CD4-positive, alpha-beta T cell treated with Interleukin-6 for 4 hours (primary cell): ENCODE measurements around the gene CTDSPL.

Experiments
- DNase-seq: peaks from one replicate; pipeline ENCODE4 v3.0.0-alpha.2; 2020; ENCODE audit warnings: mixed read lengths

CTDSPL gene

DNA sequence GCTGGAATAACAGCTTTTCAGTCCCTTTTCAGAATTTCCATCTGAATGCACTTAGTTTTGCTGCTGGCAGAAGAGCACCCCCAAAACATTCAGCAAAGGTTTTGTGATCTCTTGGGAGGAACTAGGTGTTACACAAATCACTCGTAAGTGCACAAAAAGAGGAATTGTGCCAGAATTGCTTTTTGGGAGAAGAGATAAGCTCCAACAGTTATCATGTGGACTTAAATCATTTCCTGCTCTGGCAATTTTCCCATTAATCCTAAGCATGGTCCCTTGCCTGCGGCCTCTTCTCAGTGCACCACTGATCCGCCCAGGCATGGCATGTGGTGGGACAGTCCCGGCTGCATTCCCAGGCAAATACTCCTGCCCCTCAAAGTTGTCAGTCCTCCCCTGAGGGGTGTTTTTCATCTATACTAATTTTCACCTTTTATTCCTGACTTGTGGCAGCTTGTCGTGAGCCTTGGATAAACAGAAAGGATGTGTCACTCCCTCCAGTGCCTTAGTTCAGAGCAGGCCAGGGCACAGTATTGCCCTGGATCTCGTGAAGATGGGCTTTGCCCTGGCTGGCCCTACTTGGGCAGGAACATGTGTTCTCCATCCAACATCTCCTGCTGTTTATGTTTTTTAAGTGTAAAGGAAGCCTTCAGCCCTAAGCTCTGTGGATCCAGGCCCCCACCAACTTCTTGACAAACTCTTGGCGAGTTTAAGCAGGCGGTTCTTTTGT, 84.3 kb downstream of the CTDSPL start:
- DNase-seq, result no peak

DNA sequence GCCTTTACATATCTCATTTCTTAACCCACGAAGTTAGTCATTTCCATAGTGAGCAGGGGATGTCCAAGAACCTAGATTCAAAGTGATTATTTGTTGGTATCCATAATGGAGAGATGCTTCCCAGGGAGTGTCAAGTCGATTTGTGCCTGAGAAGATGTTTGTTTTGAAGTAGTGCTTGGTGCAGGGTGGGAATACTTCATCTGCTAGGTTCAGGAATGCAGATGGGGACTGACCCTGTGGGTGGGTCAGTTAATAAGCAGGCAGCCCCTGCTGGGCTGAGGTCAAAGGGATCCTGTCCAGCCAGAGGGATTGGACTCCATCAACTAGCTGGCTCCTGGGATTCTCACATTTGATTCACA, 84.8 kb downstream of the CTDSPL start:
- DNase-seq, result no peak

DNA sequence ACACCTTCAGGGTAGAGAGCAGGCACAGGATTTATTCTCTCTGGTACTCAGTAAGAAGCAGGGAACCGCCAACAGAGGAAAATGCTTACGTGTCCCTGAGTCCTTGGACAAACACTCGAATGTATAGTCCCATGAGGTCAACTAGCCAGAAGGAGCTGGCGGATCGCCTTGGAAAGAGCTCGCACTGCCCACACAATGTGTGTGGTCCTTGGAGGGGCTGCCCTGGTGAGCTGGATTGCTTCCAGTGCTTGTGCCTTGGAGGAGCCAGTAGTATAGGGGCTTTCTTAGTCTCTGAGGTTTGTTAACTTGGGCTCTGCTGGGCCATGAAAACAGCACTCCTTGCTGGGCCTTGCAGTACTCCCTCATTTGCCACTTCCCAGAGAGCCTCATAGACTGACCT, 88.2 kb downstream of the CTDSPL start:
- no peak for DNase-seq

DNA sequence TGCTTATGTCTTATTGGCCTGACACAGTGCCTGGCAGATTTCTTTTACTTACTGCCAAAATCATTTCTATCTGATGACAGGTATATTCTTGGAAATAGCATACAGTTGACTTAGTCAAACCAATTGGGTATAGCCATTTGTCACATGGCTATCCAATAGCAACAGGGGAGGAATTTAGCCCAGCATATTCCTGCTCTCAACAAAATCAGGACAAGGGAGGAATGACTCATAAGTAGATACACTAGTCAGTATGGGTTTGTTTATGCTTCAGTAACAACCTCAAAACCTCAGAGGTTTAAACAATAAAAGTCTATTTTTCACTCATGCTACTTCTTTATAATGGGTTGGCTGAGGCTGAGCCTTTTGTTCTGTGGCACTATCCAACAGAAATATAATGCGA, 90.9 kb downstream of the CTDSPL start:
- no peak for DNase-seq

DNA sequence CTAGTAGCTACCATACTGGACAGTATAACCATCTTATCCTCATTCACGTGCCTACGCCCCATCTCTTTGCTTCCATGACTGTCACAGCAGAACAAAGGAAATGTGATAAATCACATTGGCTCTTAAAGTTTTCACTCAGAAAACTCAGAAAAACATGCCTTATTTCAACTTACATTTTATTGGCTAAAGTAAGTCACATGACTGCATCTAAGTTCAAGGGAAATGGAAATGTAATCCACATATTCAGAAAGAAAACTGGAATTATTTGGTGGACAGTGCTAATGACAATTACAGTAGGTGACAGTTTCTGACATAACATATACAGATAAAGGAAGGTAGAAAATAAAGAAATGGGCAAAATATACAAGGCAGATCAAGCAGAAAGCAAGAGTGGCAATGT, 91.5 kb downstream of the CTDSPL start:
- no peak for DNase-seq

DNA sequence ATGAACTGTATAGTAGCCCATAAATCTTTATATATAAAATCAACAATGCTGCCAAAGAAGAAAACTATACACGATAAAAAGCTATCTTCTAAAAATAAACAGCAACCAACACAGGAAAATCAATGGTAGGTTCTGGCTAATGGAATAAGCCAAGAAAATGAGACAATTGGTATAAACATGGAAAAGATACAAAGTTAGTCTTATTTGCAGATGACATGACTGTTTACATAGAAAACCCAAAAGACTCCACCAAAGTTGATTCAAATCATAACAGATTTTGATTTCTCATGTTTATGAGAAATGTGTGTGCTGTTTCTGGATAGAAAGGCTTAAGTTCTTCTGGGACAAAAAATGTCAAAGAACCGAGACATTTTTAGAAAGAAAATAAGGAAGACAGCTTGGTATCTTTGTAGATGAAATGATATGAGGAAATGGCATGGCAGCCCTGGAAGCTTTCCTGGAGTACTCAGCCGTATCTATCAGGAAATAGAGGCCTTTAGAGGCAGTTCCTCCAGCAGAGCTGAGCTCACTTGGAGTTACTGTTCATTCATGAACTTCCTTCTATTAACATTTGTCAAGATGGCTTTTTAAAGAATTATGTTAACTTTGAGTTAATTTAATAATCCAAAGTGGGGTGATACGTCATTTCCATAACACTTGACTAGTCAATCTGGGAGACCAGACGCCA, 92.2 kb downstream of the CTDSPL start:
- DNase-seq, result no peak

DNA sequence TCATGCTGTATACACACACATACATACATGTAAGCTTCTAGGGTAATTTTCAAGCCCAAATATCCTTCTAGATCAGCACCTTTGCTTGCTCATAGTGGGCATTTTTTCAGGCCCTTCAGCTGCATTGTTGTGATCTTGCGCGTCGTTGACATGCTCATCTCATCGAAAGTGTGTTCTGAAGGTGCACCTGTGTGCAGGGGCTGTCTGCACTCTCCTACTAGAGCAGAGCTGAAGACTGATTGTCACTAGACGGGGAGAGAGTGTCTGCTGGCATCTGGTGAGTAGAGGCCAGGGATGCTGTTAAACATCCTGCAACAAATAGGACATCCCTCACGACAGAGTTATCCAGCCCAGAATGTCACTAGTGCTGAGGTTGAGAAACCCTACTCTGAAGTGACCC, 93.2 kb downstream of the CTDSPL start:
- DNase-seq, result no peak

DNA sequence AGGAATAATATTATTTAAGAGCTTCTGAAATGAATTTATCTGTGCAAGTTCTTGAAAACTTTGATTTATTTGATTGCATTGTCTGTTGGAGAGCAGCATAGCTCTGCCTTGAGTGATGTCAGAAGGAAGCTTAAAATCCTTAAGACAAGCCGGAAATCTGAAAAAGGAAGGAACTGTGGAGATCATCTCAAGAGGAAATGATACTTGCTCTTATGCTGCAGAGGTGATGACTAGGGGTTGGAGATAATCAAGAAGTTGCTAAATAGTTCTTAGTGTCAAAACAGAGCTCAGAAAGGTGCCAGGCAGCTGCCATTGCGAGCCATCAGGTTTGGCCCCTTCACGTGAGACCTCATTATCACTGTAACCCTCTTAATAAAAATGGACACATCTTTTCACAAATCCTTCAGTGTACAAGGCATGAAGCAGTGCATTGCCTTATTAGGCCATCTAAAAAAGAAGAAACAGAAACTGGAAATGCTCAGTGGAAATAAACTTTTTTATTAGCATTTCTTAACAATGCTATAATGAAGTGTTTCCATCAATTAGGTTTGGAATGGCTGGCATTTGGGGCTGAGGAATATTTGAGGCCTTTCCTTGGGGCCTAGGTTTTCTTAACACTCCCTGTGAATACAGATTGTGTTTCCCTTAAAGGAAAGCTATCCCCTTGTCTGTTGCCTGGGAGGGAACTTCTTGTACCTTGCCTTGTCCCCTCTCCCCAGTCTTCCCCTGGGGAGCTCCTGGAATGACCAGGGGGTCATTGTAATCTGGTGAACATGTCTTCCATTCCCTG, 94.4 kb downstream of the CTDSPL start:
- DNase-seq, result no peak

DNA sequence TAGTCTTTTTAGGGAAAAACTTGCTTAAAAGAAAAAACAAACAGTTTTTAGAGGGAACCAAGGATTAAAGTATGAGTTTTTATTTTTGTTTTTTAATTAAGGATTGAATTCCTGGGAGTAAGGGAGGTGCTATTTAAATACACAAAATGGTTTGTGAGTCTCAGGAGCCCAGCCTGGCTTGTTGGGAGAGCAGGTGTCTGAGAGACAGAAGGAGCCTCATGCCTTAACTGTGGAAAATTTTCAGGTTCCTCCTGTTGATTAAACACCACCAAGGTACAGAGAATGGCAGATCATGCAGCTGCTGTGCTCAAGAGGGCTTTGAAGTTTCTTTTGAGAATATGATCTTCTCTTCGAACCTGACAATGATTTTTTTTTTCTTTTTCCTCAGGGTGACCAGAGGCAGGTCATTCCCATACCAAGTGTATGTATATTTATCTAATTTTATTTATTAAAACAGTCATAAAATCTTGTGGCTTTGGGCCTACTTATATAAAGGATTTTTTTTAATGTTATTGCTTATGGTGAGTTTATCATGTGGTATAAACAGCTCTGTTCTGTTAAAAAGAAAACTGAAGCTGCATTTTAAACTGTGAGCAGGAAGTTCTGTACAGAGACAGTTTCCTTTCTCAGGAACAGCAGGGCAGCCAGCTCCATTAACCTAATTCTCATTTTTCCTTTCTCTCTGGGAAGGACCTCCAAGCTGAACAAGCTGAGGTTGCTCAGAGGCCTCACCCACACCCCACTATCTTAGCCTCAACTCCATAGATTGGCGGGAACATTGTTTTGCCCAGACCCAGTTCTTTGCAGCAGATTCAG, 95.3 kb downstream of the CTDSPL start:
- DNase-seq, result no peak

DNA sequence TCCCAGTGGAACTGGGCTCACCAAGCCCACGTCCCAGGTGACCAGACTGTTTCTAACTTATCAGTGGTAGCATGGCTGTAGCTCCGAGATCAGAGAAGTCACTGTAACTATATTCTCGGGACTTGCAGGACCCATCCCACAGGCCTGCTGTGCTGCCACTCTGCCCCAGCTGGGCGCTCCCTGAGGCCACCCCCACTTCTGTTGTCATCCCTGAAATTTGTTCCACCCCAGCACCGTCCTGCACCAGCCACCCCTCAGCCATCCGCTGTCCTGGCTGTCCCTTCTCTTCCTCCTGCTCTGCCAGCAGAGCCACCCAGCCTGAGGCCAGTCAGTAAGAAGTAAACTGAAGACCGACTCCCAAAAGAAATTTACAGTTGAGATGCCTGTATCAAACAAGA, 95.9 kb downstream of the CTDSPL start:
- no peak for DNase-seq

DNA sequence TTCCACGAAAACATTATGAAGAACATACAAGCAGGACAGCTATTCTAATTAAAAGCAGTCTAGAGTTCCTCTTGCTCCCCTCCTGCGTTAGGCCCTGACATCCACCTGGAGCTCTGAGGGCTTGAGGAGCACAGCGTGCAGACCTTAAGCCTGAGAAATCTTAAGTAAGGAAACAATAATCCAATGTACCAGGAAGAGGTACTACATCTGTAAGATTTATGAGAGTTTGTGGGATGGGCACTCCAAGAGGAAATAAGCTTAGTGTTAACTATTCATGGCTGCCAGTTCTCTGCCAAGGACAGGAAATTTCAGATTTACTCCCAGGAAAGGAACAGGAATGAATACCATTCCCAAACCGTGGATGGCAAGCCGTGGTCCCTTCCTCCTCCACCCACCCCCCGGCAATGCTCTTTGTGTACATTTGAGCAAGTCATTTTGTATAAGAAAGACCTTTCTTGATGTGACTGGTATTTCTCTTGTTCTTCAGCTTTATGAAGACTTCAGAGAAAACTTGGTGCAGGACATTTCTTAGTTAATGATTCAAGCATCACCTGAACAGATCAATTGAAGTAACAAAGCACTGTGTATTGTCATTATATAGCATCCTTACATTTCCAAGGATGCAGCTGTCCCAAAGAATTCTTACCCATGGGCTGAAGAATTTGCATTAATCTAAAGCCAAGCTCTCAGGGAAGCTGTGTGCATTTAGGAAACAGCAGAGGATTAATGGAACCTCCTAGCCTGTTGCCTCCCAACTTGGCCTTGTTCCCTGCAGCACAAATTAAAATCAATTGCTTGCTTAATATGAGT, 100.1 kb downstream of the CTDSPL start:
- no peak for DNase-seq

DNA sequence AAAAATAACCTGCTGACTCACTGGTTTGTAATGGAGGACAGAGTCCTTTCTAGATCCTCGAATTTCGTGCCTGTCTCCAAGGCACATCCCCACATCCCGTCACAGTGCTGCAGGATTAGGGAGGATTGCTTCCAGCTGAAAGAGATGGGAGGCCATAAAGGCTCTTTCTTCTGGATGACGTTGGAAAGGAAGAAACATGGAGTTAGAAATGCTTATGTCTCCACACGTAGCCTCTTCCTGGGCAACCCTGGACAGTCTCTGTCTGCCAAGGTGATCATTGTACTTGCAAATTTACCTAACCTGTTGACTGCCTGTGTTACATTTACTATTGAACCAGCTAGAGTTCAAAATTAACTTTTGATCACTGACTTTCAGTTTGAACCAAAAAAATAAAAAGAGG, 101.3 kb downstream of the CTDSPL start:
- DNase-seq, result no peak

DNA sequence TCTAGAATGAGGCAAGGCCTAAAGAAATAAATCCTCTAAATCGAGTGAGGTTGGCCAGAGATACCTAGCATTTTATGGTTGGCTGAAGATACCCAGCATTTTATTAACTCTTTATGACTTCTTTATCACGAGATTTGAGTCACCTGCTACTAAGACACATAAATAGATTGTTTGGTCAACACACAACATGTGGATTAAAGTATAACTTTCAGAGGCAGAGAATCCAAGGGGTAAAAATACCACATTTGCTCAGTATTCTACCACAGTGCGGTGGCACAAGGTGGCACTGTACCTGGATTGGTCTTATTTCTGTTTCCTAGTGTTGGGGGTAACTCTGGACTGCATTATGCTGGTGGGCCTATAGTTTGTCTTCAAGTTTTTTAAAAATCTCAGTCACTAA, 102.0 kb downstream of the CTDSPL start:
- no peak for DNase-seq

DNA sequence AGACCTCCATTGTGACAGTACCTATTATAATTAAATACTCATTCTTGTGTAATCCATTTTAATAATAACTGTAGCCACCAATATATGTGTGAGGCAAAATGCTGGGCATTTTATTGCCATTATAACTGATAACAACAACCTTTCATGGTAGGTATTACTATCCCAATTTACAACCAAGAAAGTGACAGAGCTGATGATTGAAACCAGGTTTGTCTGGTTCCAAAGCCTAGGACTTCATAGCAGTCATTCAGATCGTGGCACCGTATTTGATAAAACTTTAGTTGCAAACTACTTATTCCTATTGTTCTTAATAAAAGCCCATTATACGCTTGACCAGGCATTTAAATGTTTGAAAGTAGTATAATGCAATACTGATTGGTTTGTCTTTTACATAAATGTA, 102.5 kb downstream of the CTDSPL start:
- no peak for DNase-seq

DNA sequence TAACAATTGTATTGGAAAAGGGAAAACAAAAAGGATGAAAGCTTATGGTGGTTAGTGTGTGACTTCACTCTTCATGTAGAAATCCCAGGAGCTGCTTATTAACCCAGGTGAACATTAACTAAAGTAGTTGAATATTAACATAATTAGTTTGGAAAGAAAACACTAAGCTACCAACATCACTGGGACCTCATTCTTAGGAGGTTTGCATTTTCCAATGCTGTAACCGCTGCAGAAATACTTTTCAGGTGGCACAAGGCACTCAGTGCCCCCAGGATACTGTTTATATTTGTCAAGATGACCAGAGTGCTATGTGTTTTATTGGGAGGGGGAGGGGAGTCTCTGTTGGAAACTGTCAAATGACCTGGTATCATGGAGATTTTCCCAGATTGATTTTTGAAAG, 103.0 kb downstream of the CTDSPL start:
- DNase-seq, result no peak

DNA sequence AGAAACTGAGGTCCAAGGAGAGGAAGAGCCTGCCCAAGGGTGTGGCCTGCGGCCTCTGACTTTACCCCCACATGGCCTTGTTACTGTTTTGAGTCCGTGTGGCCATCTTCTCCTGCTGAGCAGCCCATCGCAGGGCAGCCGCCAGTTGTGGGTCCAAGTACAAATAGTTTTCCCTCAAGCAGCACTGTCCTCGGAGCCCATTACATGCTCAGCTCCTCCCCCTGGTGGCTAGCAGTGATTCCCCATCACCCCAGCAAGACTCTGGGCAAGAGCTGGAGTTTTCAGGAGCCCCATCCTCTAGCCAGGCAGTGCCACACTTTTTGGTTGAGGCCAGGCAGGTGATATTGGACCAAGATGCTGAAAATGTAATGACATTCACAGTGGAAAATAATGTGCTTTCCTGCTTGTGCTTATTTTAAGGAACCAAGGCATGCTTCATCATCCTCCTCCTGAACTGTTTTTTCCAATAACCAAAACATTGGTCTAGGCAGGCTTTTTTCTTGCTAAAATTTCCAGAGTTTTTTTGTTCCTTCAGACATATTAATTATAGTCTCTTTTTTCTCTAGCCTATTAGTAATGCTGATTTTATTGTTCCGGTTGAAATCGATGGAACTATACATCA, 105.7 kb downstream of the CTDSPL start:
- peak; percentile 71 for DNase-seq

DNA sequence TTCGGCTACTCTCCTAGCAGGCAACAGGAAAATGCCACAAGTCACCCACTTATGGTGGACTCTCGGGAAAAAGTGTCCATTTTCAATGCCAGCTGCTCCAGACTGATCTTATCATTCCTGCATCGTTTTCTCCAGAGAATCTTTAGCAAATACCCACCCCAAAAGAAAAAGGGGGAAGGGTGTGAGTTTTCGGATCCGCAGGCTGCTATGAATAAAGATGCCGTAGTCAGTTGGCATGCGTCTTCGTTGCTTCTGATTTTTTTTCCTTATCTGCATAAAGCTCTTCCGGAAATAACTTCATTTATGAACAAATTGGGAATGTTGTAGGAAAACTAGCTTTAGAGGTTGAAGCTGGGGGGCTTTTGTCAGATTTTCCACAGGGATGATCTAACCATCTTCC, 106.5 kb downstream of the CTDSPL start:
- DNase-seq, result no peak

DNA sequence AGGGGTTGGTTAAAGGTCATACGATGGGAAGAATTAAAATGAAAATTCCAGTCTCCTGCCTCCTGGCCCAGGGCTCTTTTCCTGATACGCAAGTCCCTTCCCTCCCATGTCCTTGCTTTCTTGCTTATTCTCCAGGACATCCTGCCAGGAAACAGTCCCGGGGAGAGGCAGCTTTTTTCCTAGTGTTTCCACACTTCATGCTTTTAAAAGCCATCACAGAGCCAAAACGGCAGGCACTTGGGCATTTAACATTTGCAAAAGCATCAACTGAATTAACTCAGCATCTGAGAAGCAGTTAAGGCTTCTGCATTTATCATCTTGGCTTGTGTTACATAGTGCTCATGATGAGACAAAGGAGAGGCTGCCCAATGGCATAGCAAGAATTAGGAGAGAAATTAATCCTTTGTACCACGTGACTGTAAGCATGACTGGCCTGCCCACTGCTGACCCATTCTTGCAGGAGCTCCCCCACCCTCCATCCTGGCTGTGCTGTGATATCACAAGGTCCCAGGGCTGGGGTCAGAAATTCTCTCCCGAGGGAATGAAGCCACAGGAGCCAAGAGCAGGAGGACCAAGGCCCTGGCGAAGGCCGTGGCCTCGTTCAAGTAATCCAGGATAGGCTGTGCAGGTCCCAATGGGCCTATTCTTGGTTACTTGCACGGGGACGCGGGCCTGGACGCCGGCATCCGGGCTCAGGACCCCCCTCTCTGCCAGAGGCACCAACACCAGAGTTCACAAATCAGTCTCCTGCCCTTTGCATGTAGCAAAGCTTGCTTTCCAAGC, 107.3 kb downstream of the CTDSPL start:
- no peak for DNase-seq

DNA sequence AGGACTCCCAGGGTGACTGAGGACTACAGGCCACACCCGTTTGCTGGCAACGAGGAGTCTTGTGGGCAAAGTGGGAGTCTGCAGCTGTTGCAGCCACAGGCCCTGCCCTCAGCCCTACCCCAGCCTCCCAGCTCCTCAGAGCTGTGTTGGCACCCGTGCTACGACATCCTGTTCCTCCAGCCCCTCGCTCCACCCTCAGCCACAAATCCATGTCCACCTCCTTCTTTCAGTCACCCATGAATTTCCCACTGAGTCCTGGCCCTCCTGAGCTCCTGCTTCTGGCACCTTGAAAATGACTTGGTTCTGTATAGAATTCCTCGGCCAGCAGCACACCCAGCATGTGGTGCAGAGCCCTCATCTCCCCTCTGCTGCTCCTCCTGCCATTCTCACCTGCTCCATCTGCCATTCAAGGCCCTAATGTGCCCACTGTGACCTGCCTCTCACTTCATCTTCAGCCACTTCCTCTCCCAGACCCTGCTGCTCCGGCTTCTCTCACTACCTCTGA, 108.0 kb downstream of the CTDSPL start:
- DNase-seq, result no peak

DNA sequence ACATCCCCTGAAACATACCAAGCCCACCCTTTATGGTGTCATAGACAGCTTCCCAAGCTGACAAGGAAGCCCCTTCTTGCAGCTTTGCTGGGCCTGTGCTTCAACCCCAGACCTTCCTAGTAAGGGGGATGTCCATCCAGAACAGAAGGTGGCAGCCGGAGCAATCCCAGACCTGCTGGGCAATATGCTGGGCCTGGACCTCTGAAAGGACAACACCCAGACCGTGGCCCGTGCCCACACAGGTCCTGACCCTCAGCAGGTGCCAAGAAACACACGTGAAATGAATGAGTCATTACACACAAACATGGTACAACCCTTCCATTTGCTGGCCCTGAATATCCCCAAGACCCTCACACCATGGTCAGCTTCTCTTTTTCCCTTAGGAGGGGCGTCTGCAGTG, 109.1 kb downstream of the CTDSPL start:
- no peak for DNase-seq

DNA sequence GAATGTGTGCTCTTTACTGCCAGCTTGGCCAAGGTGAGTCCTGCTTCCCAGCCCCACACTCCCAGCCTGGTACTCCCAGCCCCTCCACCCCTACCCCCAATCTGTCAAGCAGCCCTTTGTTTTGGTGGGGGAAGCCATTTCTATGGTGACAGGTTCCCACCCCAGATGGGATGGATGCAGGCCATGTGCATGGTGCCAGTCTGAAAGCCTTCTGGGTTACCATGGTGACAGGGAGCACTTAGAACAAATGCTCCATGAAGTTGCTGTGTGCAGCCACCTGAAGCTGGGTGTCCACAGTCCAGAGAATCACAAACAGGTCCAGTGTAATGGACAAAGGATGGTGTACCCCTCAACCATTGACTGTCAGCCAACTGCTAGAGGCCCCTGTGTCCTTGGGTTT, 109.8 kb downstream of the CTDSPL start:
- no peak for DNase-seq
